Measurements from ENCODE around the gene SOX4.

The SOX4 gene

DNA sequence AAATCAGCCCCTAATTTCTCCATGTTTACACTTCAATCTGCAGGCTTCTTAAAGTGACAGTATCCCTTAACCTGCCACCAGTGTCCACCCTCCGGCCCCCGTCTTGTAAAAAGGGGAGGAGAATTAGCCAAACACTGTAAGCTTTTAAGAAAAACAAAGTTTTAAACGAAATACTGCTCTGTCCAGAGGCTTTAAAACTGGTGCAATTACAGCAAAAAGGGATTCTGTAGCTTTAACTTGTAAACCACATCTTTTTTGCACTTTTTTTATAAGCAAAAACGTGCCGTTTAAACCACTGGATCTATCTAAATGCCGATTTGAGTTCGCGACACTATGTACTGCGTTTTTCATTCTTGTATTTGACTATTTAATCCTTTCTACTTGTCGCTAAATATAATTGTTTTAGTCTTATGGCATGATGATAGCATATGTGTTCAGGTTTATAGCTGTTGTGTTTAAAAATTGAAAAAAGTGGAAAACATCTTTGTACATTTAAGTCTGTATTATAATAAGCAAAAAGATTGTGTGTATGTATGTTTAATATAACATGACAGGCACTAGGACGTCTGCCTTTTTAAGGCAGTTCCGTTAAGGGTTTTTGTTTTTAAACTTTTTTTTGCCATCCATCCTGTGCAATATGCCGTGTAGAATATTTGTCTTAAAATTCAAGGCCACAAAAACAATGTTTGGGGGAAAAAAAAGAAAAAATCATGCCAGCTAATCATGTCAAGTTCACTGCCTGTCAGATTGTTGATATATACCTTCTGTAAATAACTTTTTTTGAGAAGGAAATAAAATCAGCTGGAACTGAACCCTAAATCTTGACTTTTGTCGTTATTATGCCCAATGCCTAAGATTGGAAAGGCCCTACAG lies 4.5 kb downstream of the SOX4 start:
- DNase-seq (ENCODE audit: low read depth), result peak; percentile 42
- H3K4me3 ChIP-seq (ENCODE audit: low read depth, low read length), result peak overlapping the region; percentile 80
- TF ChIP-seq, protein P1, sequence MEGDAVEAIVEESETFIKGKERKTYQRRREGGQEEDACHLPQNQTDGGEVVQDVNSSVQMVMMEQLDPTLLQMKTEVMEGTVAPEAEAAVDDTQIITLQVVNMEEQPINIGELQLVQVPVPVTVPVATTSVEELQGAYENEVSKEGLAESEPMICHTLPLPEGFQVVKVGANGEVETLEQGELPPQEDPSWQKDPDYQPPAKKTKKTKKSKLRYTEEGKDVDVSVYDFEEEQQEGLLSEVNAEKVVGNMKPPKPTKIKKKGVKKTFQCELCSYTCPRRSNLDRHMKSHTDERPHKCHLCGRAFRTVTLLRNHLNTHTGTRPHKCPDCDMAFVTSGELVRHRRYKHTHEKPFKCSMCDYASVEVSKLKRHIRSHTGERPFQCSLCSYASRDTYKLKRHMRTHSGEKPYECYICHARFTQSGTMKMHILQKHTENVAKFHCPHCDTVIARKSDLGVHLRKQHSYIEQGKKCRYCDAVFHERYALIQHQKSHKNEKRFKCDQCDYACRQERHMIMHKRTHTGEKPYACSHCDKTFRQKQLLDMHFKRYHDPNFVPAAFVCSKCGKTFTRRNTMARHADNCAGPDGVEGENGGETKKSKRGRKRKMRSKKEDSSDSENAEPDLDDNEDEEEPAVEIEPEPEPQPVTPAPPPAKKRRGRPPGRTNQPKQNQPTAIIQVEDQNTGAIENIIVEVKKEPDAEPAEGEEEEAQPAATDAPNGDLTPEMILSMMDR (IDR thresholded peaks at IDR 0.05; ENCODE audit: insufficient read depth, low read depth, low read length, missing control alignments), result no peak

DNA sequence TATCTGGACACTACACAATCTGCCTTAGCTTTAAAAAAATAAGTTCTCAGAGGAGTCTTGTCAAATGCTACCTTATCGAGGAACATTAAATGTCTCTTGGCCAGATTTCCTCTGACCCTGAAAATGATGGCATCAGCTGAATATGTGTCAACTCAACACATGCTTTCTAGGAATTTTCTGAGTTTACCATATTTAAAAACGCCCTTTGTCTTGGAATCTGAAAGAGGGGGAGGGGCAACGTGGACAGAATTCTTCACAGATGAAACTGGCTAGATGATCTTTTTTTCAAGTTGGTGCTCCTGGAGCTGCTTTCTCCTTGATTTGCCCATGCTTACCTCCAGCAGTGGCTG lies 5.1 kb downstream of the SOX4 start:
- no peak for DNase-seq (ENCODE audit: low read depth)
- peak overlapping the region; percentile 80 for H3K4me3 ChIP-seq (ENCODE audit: low read depth, low read length)
- TF ChIP-seq, protein P1 (IDR thresholded peaks at IDR 0.05; ENCODE audit: insufficient read depth, low read depth, low read length, missing control alignments), result no peak

DNA sequence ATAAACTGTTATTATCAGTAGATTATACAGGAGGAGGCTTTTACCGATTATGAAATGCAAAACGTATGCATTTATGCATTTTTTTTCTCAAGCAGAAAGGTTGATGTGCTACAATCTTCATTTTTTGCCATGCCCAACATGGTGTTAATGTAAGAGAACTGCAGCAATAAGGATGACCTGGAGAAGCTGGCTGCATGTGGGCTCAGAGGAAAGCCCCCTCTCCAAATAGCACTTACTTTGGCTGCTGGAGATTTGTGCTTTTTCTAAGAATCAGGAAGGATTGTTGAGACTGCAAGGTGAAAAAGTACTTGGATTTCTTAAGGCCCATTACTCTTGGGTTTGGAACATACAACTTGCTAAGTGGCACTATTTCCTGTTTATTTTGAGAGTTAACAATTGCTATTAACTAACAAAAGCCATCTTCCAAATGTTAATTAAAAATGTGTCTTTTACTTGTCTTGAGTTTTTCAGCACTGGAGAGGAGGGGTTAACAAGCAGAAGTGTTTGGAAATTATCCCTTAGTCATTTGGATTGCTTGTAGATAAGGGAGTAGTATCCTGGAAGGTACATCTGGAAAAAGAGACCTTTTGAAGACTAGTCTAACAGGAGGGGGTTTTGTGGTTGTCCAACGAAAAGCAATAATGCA lies 5.6 kb downstream of the SOX4 start:
- H3K4me3 ChIP-seq (ENCODE audit: low read depth, low read length), result no peak overlapping the region
- TF ChIP-seq, protein P1 (IDR thresholded peaks at IDR 0.05; ENCODE audit: insufficient read depth, low read depth, low read length, missing control alignments), result no peak
- no peak for DNase-seq (ENCODE audit: low read depth)

DNA sequence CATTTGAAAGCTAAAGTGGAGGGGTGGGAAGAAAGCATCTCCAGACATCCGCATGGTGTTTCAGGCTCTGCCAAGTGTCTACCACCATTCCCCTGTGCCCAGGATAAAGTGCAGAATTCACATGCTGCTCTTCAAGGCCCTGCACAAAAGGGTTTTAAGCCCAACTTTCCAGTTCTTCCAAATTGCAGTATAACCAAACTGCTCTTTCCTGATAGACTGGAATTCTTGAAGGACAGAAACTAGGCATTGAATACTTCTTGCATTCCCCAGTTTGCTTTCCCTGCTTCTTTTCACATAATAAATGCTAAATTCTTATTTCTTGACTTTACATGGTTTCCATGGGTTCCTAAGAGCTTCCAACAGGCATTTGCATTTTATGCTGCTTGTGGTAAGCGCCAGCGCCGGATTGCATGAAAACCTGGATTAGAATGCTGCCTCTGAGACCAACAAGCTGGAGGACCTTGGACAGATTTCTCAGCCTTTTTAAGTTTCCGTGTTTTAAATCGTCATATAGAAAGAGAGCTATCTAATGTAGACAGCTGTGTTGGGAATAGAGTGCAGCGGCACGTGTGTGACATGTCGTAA lies 7.9 kb downstream of the SOX4 start:
- DNase-seq (ENCODE audit: low read depth), result no peak
- H3K4me3 ChIP-seq (ENCODE audit: low read depth, low read length), result no peak overlapping the region
- TF ChIP-seq, protein P1 (IDR thresholded peaks at IDR 0.05; ENCODE audit: insufficient read depth, low read depth, low read length, missing control alignments), result no peak

DNA sequence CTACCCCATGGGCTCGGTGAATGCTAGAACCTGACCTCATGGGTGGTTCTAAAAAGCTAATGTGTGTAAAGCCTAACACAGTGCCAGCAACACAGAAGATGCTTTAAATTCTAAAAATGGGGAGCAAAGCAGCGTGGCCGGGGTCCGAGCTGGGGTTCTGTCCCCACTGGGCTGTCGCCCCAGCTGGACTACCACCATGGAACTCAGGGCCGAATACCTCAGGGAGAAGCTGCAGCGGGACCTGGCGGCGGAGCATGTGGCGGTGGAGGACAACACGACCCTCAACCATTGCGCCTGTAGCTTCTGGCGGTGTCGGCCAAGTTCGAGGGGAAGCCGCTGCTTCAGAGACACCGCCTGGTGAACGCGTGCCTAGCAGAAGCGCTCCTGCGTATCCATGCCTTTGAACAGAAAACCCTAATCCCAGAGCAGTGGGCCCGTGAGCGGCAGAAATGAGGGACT lies 8.4 kb downstream of the SOX4 start:
- TF ChIP-seq, protein P1 (IDR thresholded peaks at IDR 0.05; ENCODE audit: insufficient read depth, low read depth, low read length, missing control alignments), result no peak
- no peak overlapping the region for H3K4me3 ChIP-seq (ENCODE audit: low read depth, low read length)
- DNase-seq (ENCODE audit: low read depth), result no peak

DNA sequence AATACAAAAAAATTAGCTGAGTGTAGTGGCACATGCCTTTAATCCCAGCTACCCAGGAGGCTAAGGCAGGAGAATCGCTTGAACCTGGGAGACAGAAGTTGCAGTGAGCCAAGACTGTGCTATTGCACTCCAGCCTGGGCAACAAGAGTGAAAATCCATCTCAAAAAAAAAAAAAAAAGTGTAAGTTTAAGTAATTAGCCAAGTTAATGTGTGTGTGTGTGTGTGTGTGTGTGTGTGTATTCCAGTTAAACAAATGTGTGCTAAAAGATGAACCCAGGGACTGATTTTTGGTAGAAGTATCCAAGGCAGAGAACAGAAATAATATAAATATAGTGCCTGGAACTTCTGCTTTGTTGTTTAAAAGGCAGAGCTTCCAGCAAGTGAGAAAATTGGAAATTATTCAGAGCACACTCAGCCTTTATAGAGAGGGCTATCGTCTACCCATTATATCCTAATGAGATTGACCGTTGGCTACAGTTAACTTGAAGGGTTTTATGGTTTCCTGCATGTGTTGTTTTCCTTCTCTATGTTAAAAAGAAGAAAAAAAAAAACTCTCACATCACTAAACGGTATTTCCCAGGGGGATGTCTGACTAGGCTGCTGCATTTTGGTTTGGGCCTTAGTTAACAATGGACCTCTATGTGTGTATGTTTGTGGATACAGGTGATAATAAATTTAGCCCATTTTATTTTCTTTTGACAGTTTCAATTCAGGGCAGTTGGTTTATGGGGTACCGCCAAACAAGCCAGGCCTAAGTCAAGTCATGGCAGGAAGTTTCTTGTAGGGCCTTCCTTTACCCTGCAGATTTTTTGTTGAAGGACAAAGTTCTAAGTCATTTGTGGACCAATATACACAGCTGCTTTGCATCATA lies 9.8 kb downstream of the SOX4 start:
- peak; percentile 51 for DNase-seq (ENCODE audit: low read depth)
- H3K4me3 ChIP-seq (ENCODE audit: low read depth, low read length), result no peak overlapping the region
- TF ChIP-seq, protein P1 (IDR thresholded peaks at IDR 0.05; ENCODE audit: insufficient read depth, low read depth, low read length, missing control alignments), result no peak

Measured in GM12865 (cell line).